SK-N-SH (cell line): ENCODE measurements around the gene DNAH6.

Experiments
- CHD2 ChIP-seq: fragments of 150-350 bp; IDR thresholded peaks from 2 replicates; pipeline ENCODE4 v1.6.1; 2018; ENCODE audit warnings: low read length; ENCODE audit not compliant: partially characterized antibody
- CTCF ChIP-seq: fragments of 200-600 bp; sonication (generic); IDR thresholded peaks from 2 replicates; pipeline ENCODE4 v1.6.1; 2017; ENCODE audit warnings: antibody characterized with exemption, mild to moderate bottlenecking, moderate library complexity
- EP300 ChIP-seq, 2 experiments: IDR thresholded peaks; 2 replicates each; pipeline versions ENCODE4 v1.4.0 to v1.6.1; 2012; ENCODE audit warnings: borderline replicate concordance in 1 of 2, low read depth in 1 of 2, low read length in 1 of 2
- JUND ChIP-seq: IDR thresholded peaks from 2 replicates; pipeline ENCODE4 v1.4.0; 2012
- POLR2AphosphoS5 ChIP-seq: IDR thresholded peaks from 2 replicates; pipeline ENCODE4 v1.6.1; 2012; ENCODE audit warnings: low read depth, low read length
- RFX5 ChIP-seq: IDR thresholded peaks from 2 replicates; pipeline ENCODE4 v1.6.1; 2012; ENCODE audit warnings: mild to moderate bottlenecking, improper control_type of control experiment, low read length
- YY1 ChIP-seq: IDR thresholded peaks from 2 replicates; pipeline ENCODE4 v1.4.0; 2012; ENCODE audit warnings: low read depth, mild to moderate bottlenecking

- TF ChIP-seq CTCF (no peak), POLR2AphosphoS5 (no peak), YY1 (no peak), EP300 (IDR thresholded peaks at IDR 0.05; ENCODE audit: borderline replicate concordance in 1 of 2, low read depth in 1 of 2, low read length in 1 of 2) (no peak), RFX5 (no peak), JUND (no peak), CHD2 (no peak)
These were observed 269.7 kb downstream of the DNAH6 start for GRCh38 chr2:84785950-84786349.
